HCT116 (cell line): ENCODE measurements around the gene IL36RN. TPM values are rescaled to one million over a fixed set of nuclear protein-coding genes. Genes with fewer than 3 reads are reported as not detected.

Source experiments
- ATAC-seq: fragments of 200-7000 bp; cut with Tn5 transposase; 2 replicates; pipeline ENCODE4 v1.9.1; 2020; ENCODE audit warnings: mild to moderate bottlenecking, moderate library complexity
- BruUV-seq: library from RNA; stranded (reverse); fragments of 400-500 nt; replicated peaks from 2 replicates; lab custom pipeline; 2021; lab: Mats Ljungman, UMichigan
- CTCF ChIA-PET: fragments of 300-600 bp; sonication (Branson Sonifier 250); formaldehyde crosslinking; loops from one replicate; lab custom pipeline; 2021; ENCODE audit warnings: antibody characterized with exemption; lab: Charles Lee
- POLR2A ChIA-PET: fragments of 300-600, 350-600 bp; sonication (Branson Sonifier 250); formaldehyde crosslinking; loops from one replicate; lab custom pipeline; 2021; ENCODE audit warnings: antibody characterized with exemption; lab: Charles Lee
- RAD21 ChIA-PET, 2 experiments: fragments of 300-600 bp; sonication (Branson Sonifier 250); formaldehyde crosslinking; loops; one replicate each; lab custom pipeline; 2023; ENCODE audit warnings: low total read pairs in 2 of 2; ENCODE audit not compliant: uncharacterized antibody in 2 of 2, unreplicated experiment in 2 of 2, low non-redundant PET in 1 of 2; lab: Charles Lee
- DNase-seq: peaks from one replicate; pipeline ENCODE4 v3.0.0-alpha.2; 2010; ENCODE audit warnings: low read depth, low spot score
- H2AFZ ChIP-seq: fragments of 200-600 bp; shearing (Covaris generic), sonication (generic); 2 replicates; pipeline ENCODE4 v1.6.1; 2017; ENCODE audit warnings: low read depth, mixed run types, mixed read lengths, antibody characterized with exemption, low read length; ENCODE audit not compliant: poor library complexity, severe bottlenecking
- H3K27ac ChIP-seq: 2 replicates; pipeline ENCODE4 v1.5.1; 2012; ENCODE audit warnings: low read depth, low read length
- H3K27me3 ChIP-seq: fragments of 200-600 bp; sonication (generic); 2 replicates; pipeline ENCODE4 v1.6.1; 2016; ENCODE audit warnings: mixed run types, low read length, mixed read lengths; ENCODE audit not compliant: insufficient read depth
- H3K36me3 ChIP-seq, 2 experiments: fragments of 200-500 bp in 1 of 2; fragments of 200-600 bp in 1 of 2; sonication (Bioruptor generic) in 1 of 2; sonication (generic) in 1 of 2; 2 replicates each; pipeline versions ENCODE4 v1.5.1 to v1.6.1; 2014 to 2016; ENCODE audit warnings: low read length in 2 of 2, inconsistent platforms in 1 of 2, mixed read lengths in 1 of 2, mixed run types in 1 of 2; ENCODE audit not compliant: insufficient read depth in 2 of 2, control insufficient read depth in 1 of 2
- H3K4me1 ChIP-seq, 2 experiments: fragments of 200-600 bp in 1 of 2; sonication (generic) in 1 of 2; 2 replicates each; pipeline versions ENCODE4 v1.5.1 to v1.6.1; 2012 to 2017; ENCODE audit warnings: low read length in 2 of 2, inconsistent platforms in 1 of 2, mild to moderate bottlenecking in 1 of 2, mixed read lengths in 1 of 2, mixed run types in 1 of 2, moderate library complexity in 1 of 2; ENCODE audit not compliant: insufficient read depth in 2 of 2, control insufficient read depth in 1 of 2
- H3K4me2 ChIP-seq: fragments of 200-600 bp; sonication (generic); 2 replicates; pipeline ENCODE4 v1.6.1; 2017; ENCODE audit warnings: mixed run types, low read length, mixed read lengths
- H3K4me3 ChIP-seq, 2 experiments: fragments of 200-600 bp in 1 of 2; sonication (generic) in 1 of 2; replicated peaks in 1 of 2; 2 replicates each; pipeline ENCODE4 v1.5.1; 2011 to 2016; ENCODE audit warnings: low read length in 2 of 2, control low read depth in 1 of 2, low read depth in 1 of 2, mild to moderate bottlenecking in 1 of 2, mixed read lengths in 1 of 2, mixed run types in 1 of 2
- H3K79me2 ChIP-seq: fragments of 200-600 bp; sonication (generic); 2 replicates; pipeline ENCODE4 v1.6.1; 2017; ENCODE audit warnings: mild to moderate bottlenecking, mixed run types, low read length, moderate library complexity, mixed read lengths; ENCODE audit not compliant: insufficient read depth
- H3K9ac ChIP-seq: fragments of 200-600 bp; sonication (generic); 2 replicates; pipeline ENCODE4 v1.6.1; 2016; ENCODE audit warnings: low read length, mixed read lengths
- H3K9me2 ChIP-seq: fragments of 200-600 bp; sonication (generic), shearing (Covaris generic); 2 replicates; pipeline ENCODE4 v1.6.1; 2017; ENCODE audit warnings: mixed run types, mild to moderate bottlenecking, moderate library complexity; ENCODE audit not compliant: insufficient read depth
- H3K9me3 ChIP-seq, 2 experiments: fragments of 200-500 bp in 1 of 2; fragments of 200-600 bp in 1 of 2; sonication (Bioruptor generic) in 1 of 2; sonication (generic) in 1 of 2; 2 replicates each; pipeline ENCODE4 v1.6.1; 2014 to 2017; ENCODE audit warnings: low read length in 2 of 2, mixed read lengths in 2 of 2, inconsistent platforms in 1 of 2, low read depth in 1 of 2, mild to moderate bottlenecking in 1 of 2, mixed run types in 1 of 2, moderate library complexity in 1 of 2; ENCODE audit not compliant: control insufficient read depth in 1 of 2, insufficient read depth in 1 of 2
- H4K20me1 ChIP-seq: fragments of 200-600 bp; sonication (generic), shearing (Covaris generic); 2 replicates; pipeline ENCODE4 v1.6.1; 2017; ENCODE audit warnings: mixed run types, mild to moderate bottlenecking, moderate library complexity; ENCODE audit not compliant: insufficient read depth
- EGR1 ChIP-seq: IDR thresholded peaks from 2 replicates; pipeline ENCODE4 v1.6.1; 2012; ENCODE audit warnings: low read depth
- ELF1 ChIP-seq: IDR thresholded peaks from 2 replicates; pipeline ENCODE4 v1.6.1; 2012; ENCODE audit warnings: low read depth, borderline replicate concordance
- EZH2 ChIP-seq: fragments of 200-600 bp; sonication (generic); IDR thresholded peaks from 2 replicates; pipeline ENCODE4 v1.6.1; 2017; ENCODE audit warnings: antibody characterized with exemption, mixed run types
- EZH2phosphoT487 ChIP-seq: fragments of 200-600 bp; IDR thresholded peaks from 2 replicates; pipeline ENCODE4 v1.6.1; 2018; ENCODE audit warnings: antibody characterized with exemption, borderline replicate concordance
- FOSL1 ChIP-seq: IDR thresholded peaks from 2 replicates; pipeline ENCODE4 v1.6.1; 2012; ENCODE audit warnings: low read depth
- JUND ChIP-seq: IDR thresholded peaks from 2 replicates; pipeline ENCODE4 v1.6.1; 2012
- POLR2A ChIP-seq: IDR thresholded peaks from 2 replicates; pipeline ENCODE4 v1.7.0; 2011; ENCODE audit warnings: borderline replicate concordance; ENCODE audit not compliant: insufficient read depth, insufficient read length; ENCODE audit errors: extremely low read depth
- POLR2AphosphoS5 ChIP-seq: IDR thresholded peaks from 2 replicates; pipeline ENCODE4 v1.6.1; 2011; ENCODE audit warnings: mild to moderate bottlenecking, low read depth, low read length, moderate library complexity
- SIN3A ChIP-seq: IDR thresholded peaks from 2 replicates; pipeline ENCODE4 v1.6.1; 2012; ENCODE audit warnings: low read depth
- SP1 ChIP-seq: IDR thresholded peaks from 2 replicates; pipeline ENCODE4 v1.6.1; 2012; ENCODE audit warnings: low read depth
- TCF7L2 ChIP-seq: IDR thresholded peaks from 2 replicates; pipeline ENCODE4 v1.7.0; 2011; ENCODE audit warnings: borderline replicate concordance, inconsistent platforms; ENCODE audit not compliant: insufficient read depth, insufficient read length; ENCODE audit errors: extremely low read depth
- YY1 ChIP-seq: IDR thresholded peaks from 2 replicates; pipeline ENCODE4 v1.6.1; 2011; ENCODE audit warnings: low read length, low read depth, moderate library complexity, mild to moderate bottlenecking; ENCODE audit not compliant: insufficient replicate concordance; ENCODE audit errors: extremely low read depth
- ZFX ChIP-seq: fragments of 450-650 bp; IDR thresholded peaks from 2 replicates; pipeline ENCODE4 v1.6.1; 2017
- ZNF274 ChIP-seq: fragments of 200-500 bp; sonication (Bioruptor generic); IDR thresholded peaks from 2 replicates; pipeline ENCODE4 v1.6.1; 2014; ENCODE audit warnings: mild to moderate bottlenecking, low read depth, low read length, inconsistent platforms
- intact Hi-C: fragments of 100-400 bp; cut with micrococcal nuclease; formaldehyde crosslinking; loops from 2 replicates; pipeline ENCODE4 v1.10.0; 2022
- total RNA-seq: library from RNA; stranded (reverse); gene quantifications from one replicate; pipeline ENCODE4 v1.2.1, GENCODE V29; 2021; ENCODE audit not compliant: unreplicated experiment
- TF ChIP-seq, protein P1 (sequence below): IDR thresholded peaks from 2 replicates; pipeline ENCODE4 v1.6.1; 2012; ENCODE audit warnings: low read depth

Gene IL36RN
- total RNA-seq, 1 experiment from 2014 or later, result not detected

DNA sequence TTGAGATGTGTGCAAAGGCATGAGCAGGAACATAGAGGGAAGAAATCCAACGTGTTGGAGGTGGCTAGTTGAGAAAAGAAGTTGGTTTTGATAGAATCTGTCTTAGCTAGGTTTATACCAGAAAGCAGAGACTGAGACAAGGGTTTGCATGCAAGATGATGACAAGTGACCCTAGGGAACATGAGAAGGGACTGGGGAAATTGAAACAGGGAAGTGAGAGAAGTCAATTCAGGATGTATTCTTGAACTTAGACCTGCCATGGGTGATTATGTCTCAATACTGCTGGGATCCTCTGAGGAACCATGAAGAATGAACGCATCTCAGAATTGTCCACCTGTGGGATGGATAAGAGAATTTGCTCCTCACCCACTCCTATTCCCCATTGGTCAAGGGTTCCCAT lies 33.3 kb upstream of the IL36RN start:
- TF ChIP-seq EZH2 (no peak), JUND (no peak), POLR2A (no peak), EGR1 (no peak), TCF7L2 (no peak), FOSL1 (no peak), POLR2AphosphoS5 (no peak), YY1 (no peak), ZNF274 (no peak), SIN3A (no peak), EZH2phosphoT487 (no peak), SP1 (no peak), ELF1 (no peak), ZFX (no peak)
- TF ChIP-seq, protein P1, sequence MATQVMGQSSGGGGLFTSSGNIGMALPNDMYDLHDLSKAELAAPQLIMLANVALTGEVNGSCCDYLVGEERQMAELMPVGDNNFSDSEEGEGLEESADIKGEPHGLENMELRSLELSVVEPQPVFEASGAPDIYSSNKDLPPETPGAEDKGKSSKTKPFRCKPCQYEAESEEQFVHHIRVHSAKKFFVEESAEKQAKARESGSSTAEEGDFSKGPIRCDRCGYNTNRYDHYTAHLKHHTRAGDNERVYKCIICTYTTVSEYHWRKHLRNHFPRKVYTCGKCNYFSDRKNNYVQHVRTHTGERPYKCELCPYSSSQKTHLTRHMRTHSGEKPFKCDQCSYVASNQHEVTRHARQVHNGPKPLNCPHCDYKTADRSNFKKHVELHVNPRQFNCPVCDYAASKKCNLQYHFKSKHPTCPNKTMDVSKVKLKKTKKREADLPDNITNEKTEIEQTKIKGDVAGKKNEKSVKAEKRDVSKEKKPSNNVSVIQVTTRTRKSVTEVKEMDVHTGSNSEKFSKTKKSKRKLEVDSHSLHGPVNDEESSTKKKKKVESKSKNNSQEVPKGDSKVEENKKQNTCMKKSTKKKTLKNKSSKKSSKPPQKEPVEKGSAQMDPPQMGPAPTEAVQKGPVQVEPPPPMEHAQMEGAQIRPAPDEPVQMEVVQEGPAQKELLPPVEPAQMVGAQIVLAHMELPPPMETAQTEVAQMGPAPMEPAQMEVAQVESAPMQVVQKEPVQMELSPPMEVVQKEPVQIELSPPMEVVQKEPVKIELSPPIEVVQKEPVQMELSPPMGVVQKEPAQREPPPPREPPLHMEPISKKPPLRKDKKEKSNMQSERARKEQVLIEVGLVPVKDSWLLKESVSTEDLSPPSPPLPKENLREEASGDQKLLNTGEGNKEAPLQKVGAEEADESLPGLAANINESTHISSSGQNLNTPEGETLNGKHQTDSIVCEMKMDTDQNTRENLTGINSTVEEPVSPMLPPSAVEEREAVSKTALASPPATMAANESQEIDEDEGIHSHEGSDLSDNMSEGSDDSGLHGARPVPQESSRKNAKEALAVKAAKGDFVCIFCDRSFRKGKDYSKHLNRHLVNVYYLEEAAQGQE, result no peak
- no peak for ATAC-seq
- intact Hi-C loops, result no loop called here
- H3K9me3 ChIP-seq, result no peaks in the 10 kb centered on the region
- ChIA-PET POLR2A (no interaction called here), CTCF (no interaction called here), RAD21 (no interaction called here)
- DNase-seq, result no peak
- no peaks in the 10 kb centered on the region for H4K20me1 ChIP-seq
- H3K36me3 ChIP-seq, result no peaks in the 10 kb centered on the region
- H2AFZ ChIP-seq, result no peak overlapping the region
- no peaks in the 10 kb centered on the region for H3K4me1 ChIP-seq
- no TSS peak for BruUV-seq
- H3K9ac ChIP-seq, result no peak overlapping the region
- H3K4me3 ChIP-seq, result no peak overlapping the region
- no peaks in the 10 kb centered on the region for H3K9me2 ChIP-seq
- H3K27me3 ChIP-seq, result peaks cover 77% of the 10 kb centered on the region
- no peak overlapping the region for H3K4me2 ChIP-seq
- H3K79me2 ChIP-seq, result no peaks in the 10 kb centered on the region
- no peak overlapping the region for H3K27ac ChIP-seq
